ENCODE data around the gene PGS1.

The PGS1 gene

GRCh38 chr17:78345791-78346494 lies 32.5 kb upstream of the PGS1 start:
- FAIRE-seq, result no peak
- no peak for DNase-seq (ENCODE audit: insufficient read length, low spot score)

- FAIRE-seq (no peak), DNase-seq (ENCODE audit: insufficient read length, low spot score) (no peak)
Measured at GRCh38 chr17:78346605-78347250, 31.7 kb upstream of the PGS1 start.

GRCh38 chr17:78347453-78347852 lies 31.0 kb upstream of the PGS1 start:
- no peak for FAIRE-seq
- no peak for DNase-seq (ENCODE audit: insufficient read length, low spot score)

- FAIRE-seq (no peak), DNase-seq (ENCODE audit: insufficient read length, low spot score) (no peak)
Measured at GRCh38 chr17:78348055-78348770, 30.2 kb upstream of the PGS1 start.

GRCh38 chr17:78349891-78350642 lies 28.4 kb upstream of the PGS1 start:
- FAIRE-seq, result no peak

GRCh38 chr17:78351449-78352006 lies 26.9 kb upstream of the PGS1 start:
- FAIRE-seq, result no peak
- DNase-seq (ENCODE audit: insufficient read length, low spot score), result no peak

More at GRCh38 chr17:78349891-78350642, 28.4 kb upstream of the PGS1 start:
- no peak for DNase-seq (ENCODE audit: insufficient read length, low spot score)

- no peak for DNase-seq (ENCODE audit: insufficient read length, low spot score)
- no peak for FAIRE-seq
Measured at GRCh38 chr17:78353834-78354233, 24.6 kb upstream of the PGS1 start.

GRCh38 chr17:78355045-78355641 lies 23.3 kb upstream of the PGS1 start:
- DNase-seq (ENCODE audit: insufficient read length, low spot score) (no peak), FAIRE-seq (peak; percentile 66)

- DNase-seq (ENCODE audit: insufficient read length, low spot score), result no peak
- peak; percentile 14 for FAIRE-seq
Measured at GRCh38 chr17:78355701-78356100, 22.7 kb upstream of the PGS1 start.

GRCh38 chr17:78356101-78356713 lies 22.2 kb upstream of the PGS1 start:
- DNase-seq (ENCODE audit: insufficient read length, low spot score) (peak; percentile 97), FAIRE-seq (peak; percentile 100)

GRCh38 chr17:78357177-78357586 lies 21.3 kb upstream of the PGS1 start:
- DNase-seq (ENCODE audit: insufficient read length, low spot score), result no peak
- FAIRE-seq, result no peak

- FAIRE-seq, result no peak
- DNase-seq (ENCODE audit: insufficient read length, low spot score), result no peak
Measured at GRCh38 chr17:78357672-78358537, 20.5 kb upstream of the PGS1 start.

GRCh38 chr17:78358538-78359320 lies 19.7 kb upstream of the PGS1 start:
- no peak for DNase-seq (ENCODE audit: insufficient read length, low spot score)
- FAIRE-seq, result no peak

- FAIRE-seq (no peak), DNase-seq (ENCODE audit: insufficient read length, low spot score) (no peak)
Measured at GRCh38 chr17:78359321-78359996, 19.0 kb upstream of the PGS1 start.

- DNase-seq (ENCODE audit: insufficient read length, low spot score) (no peak), FAIRE-seq (peak; percentile 70)
Measured at GRCh38 chr17:78359997-78360370, 18.5 kb upstream of the PGS1 start, which contains the start of gene SOCS3. Gene SOCS3, minus strand, starts transcription at chr17:78360077. Its CDS starts 982 bp downstream, at chr17:78359095.

GRCh38 chr17:78360371-78361224 lies 17.9 kb upstream of the PGS1 start:
- FAIRE-seq (peak; percentile 88), DNase-seq (ENCODE audit: insufficient read length, low spot score) (peak; percentile 91)

Measured in GM19239 (cell line).